Measurements from ENCODE around the gene BMP2.

DNA sequence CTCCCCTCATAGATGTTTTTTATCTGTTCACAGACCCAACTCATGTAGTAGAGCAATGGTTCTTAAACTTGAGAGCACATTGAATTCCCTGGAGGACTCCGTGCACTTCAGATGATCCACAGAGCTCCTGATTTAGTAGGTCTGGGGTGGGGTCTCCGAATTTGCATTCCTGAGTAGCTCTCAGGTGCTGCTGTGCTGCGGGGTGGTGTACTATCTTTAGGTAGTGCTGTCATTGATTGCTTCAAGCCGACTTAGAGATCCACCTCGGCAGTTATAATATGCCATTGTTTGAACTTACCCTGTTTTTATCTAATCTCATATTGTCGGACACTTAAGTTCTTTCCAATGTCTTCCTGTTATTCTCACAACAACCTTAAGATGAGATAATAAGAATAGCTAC is 45.0 kb downstream of the BMP2 start:
- TF ChIP-seq, protein P1, sequence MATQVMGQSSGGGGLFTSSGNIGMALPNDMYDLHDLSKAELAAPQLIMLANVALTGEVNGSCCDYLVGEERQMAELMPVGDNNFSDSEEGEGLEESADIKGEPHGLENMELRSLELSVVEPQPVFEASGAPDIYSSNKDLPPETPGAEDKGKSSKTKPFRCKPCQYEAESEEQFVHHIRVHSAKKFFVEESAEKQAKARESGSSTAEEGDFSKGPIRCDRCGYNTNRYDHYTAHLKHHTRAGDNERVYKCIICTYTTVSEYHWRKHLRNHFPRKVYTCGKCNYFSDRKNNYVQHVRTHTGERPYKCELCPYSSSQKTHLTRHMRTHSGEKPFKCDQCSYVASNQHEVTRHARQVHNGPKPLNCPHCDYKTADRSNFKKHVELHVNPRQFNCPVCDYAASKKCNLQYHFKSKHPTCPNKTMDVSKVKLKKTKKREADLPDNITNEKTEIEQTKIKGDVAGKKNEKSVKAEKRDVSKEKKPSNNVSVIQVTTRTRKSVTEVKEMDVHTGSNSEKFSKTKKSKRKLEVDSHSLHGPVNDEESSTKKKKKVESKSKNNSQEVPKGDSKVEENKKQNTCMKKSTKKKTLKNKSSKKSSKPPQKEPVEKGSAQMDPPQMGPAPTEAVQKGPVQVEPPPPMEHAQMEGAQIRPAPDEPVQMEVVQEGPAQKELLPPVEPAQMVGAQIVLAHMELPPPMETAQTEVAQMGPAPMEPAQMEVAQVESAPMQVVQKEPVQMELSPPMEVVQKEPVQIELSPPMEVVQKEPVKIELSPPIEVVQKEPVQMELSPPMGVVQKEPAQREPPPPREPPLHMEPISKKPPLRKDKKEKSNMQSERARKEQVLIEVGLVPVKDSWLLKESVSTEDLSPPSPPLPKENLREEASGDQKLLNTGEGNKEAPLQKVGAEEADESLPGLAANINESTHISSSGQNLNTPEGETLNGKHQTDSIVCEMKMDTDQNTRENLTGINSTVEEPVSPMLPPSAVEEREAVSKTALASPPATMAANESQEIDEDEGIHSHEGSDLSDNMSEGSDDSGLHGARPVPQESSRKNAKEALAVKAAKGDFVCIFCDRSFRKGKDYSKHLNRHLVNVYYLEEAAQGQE (IDR thresholded peaks at IDR 0.05; ENCODE audit: unreplicated experiment): no peak
- TF ChIP-seq, protein P2, sequence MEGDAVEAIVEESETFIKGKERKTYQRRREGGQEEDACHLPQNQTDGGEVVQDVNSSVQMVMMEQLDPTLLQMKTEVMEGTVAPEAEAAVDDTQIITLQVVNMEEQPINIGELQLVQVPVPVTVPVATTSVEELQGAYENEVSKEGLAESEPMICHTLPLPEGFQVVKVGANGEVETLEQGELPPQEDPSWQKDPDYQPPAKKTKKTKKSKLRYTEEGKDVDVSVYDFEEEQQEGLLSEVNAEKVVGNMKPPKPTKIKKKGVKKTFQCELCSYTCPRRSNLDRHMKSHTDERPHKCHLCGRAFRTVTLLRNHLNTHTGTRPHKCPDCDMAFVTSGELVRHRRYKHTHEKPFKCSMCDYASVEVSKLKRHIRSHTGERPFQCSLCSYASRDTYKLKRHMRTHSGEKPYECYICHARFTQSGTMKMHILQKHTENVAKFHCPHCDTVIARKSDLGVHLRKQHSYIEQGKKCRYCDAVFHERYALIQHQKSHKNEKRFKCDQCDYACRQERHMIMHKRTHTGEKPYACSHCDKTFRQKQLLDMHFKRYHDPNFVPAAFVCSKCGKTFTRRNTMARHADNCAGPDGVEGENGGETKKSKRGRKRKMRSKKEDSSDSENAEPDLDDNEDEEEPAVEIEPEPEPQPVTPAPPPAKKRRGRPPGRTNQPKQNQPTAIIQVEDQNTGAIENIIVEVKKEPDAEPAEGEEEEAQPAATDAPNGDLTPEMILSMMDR (conservative IDR thresholded peaks at IDR 0.05; ENCODE audit: low read depth in 2 of 2): no peak
- TF ChIP-seq EZH2 (IDR thresholded peaks at IDR 0.05; ENCODE audit: low read depth, unreplicated experiment) (no peak), ZNF114 (CRISPR knock-in tag; IDR thresholded peaks at IDR 0.05) (no peak), STAT1 (IDR thresholded peaks at IDR 0.05; ENCODE audit: unreplicated experiment) (no peak)
